ENCODE results near the gene UBE4A.

- TF ChIP-seq CTCF (IDR thresholded peaks at IDR 0.05) (no peak), POLR2A (IDR thresholded peaks at IDR 0.05) (no peak), EP300 (IDR thresholded peaks at IDR 0.05) (no peak), POLR2AphosphoS5 (IDR thresholded peaks at IDR 0.05) (no peak)
These were observed 23.6 kb downstream of the UBE4A start for GRCh38 chr11:118382954-118383353.
